Tibial nerve (tissue), 4 donors: ENCODE data around the gene OCRL. TPM values are rescaled to one million over a fixed set of nuclear protein-coding genes. Genes with fewer than 3 reads are reported as not detected.
A peak's percentile ranks its signal among the peaks of the same experiment; 100 is the strongest.

Source experiments
- DNase-seq, 2 donors: peaks; one replicate each; pipeline ENCODE4 v3.0.0-alpha.2; 2019; ENCODE audit warnings: low spot score in 2 of 2
- H3K27ac ChIP-seq, 4 donors: fragments of 200-600 bp; sonication (generic) in 3 of 4; one replicate each; pipeline ENCODE4 v1.5.1; 2017 to 2019; ENCODE audit warnings: mild to moderate bottlenecking in 1 of 4
- H3K27me3 ChIP-seq, 2 donors: fragments of 200-600 bp; sonication (generic) in 1 of 2; one replicate each; pipeline versions ENCODE4 v1.5.1 to v1.6.0; 2017 to 2019
- H3K36me3 ChIP-seq, 3 donors: fragments of 200-600 bp; sonication (generic); one replicate each; pipeline ENCODE4 v1.5.1; 2018 to 2019
- H3K4me1 ChIP-seq, 4 donors: fragments of 200-600 bp; sonication (generic) in 3 of 4; one replicate each; pipeline ENCODE4 v1.5.1; 2017 to 2019
- H3K4me3 ChIP-seq, 4 donors: fragments of 200-600 bp; sonication (generic) in 3 of 4; one replicate each; pipeline ENCODE4 v1.5.1; 2017 to 2019; ENCODE audit warnings: mild to moderate bottlenecking in 1 of 4, moderate library complexity in 1 of 4
- H3K9me3 ChIP-seq, 4 donors: fragments of 200-600 bp; sonication (generic) in 3 of 4; one replicate each; pipeline ENCODE4 v1.5.1; 2017 to 2019
- EP300 ChIP-seq, 2 donors: sonication (generic); formaldehyde crosslinking; IDR thresholded peaks; one replicate each; pipeline ENCODE4 v1.6.1; 2017; ENCODE audit warnings: antibody characterized with exemption in 2 of 2, mild to moderate bottlenecking in 1 of 2
- POLR2A ChIP-seq, 2 donors: fragments of 450-650 bp; IDR thresholded peaks; one replicate each; pipeline ENCODE4 v1.6.1; 2017; ENCODE audit warnings: antibody characterized with exemption in 2 of 2, mild to moderate bottlenecking in 2 of 2, moderate library complexity in 2 of 2
- WGBS, 2 donors: methylation state at CpG; one replicate each; pipeline ENCODE4 v1.1.5; 2018; 5-methylcytosine and 5-hydroxymethylcytosine counted together
- total RNA-seq, 4 donors: library from RNA; depleted of rRNA; stranded (reverse); fragments of >200 nt; gene quantifications; one replicate each; pipeline ENCODE4 v1.1.0, GENCODE V29; 2016
- TF ChIP-seq, protein P1 (sequence below), 5 experiments: fragments of 200-600 bp in 3 of 5; fragments of 450-650 bp in 2 of 5; sonication (generic) in 3 of 5; IDR thresholded peaks; one replicate each; pipeline ENCODE4 v1.5.1; 2016 to 2019; ENCODE audit warnings: antibody characterized with exemption in 5 of 5, mild to moderate bottlenecking in 3 of 5, moderate library complexity in 2 of 5

OCRL gene
- 10 to 100 TPM; 14.7 to 23.0 (median 22.6) TPM for total RNA-seq

DNA sequence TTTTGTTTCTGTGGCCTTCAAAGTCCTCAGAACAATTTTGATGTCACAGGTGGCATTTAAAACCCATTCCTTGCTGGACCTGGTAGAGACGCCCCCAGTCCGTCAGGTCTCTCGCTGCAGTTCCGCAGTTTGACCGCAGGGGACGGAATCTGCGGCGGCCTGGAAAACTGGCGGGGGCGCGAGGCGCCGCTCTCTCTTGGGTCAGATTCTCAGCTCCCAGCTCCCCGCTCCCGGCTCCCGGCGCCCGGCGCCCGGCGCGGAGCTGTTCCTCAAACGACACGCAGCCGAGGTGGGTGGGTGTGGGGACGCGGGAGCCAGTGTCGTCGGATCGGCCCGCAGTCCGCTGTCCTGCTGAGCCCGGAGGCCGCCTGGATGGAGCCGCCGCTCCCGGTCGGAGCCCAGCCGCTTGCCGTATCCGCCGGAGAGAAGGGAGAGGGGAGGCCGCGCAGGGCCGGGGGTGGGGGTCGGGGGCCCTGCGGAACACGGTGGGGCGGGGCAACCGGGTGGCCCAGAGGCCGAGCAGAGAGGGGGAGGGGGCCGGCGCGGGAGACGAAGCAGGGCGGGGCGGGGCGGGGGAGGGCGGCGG is at the start of gene OCRL:
TSS of gene OCRL (plus strand) at position 192 of the 586 bp plus-strand sequence. CDS start at position 373, 181 bp downstream.
- WGBS, 2 donors, result 0 to 30% methylated on average over 6 to 17 of the region's 60 CpGs
- Histone ChIP-seq H3K36me3 (no peaks in the 10 kb centered on the region), H3K4me3 (peak within 1 kb of the TSS; percentile 41 to 85 (median 58)), H3K4me1 (peaks cover 0 to 13% (median 2%) of the 10 kb centered on the region in 4 donors), H3K27ac (peak within 1 kb of the TSS; percentile 77 to 91 (median 80)), H3K9me3 (no peaks in the 10 kb centered on the region), H3K27me3 (no peaks in the 10 kb centered on the region)
- TF ChIP-seq, protein P1, sequence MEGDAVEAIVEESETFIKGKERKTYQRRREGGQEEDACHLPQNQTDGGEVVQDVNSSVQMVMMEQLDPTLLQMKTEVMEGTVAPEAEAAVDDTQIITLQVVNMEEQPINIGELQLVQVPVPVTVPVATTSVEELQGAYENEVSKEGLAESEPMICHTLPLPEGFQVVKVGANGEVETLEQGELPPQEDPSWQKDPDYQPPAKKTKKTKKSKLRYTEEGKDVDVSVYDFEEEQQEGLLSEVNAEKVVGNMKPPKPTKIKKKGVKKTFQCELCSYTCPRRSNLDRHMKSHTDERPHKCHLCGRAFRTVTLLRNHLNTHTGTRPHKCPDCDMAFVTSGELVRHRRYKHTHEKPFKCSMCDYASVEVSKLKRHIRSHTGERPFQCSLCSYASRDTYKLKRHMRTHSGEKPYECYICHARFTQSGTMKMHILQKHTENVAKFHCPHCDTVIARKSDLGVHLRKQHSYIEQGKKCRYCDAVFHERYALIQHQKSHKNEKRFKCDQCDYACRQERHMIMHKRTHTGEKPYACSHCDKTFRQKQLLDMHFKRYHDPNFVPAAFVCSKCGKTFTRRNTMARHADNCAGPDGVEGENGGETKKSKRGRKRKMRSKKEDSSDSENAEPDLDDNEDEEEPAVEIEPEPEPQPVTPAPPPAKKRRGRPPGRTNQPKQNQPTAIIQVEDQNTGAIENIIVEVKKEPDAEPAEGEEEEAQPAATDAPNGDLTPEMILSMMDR (IDR thresholded peaks at IDR 0.05), result peak; percentile 54 to 82 (median 76)
- TF ChIP-seq POLR2A (IDR thresholded peaks at IDR 0.05) (peak in 1 of 2 donors; percentile 15), EP300 (IDR thresholded peaks at IDR 0.05) (peak in 1 of 2 donors; percentile 20)
- DNase-seq, result peak; percentile 35 to 53

DNA sequence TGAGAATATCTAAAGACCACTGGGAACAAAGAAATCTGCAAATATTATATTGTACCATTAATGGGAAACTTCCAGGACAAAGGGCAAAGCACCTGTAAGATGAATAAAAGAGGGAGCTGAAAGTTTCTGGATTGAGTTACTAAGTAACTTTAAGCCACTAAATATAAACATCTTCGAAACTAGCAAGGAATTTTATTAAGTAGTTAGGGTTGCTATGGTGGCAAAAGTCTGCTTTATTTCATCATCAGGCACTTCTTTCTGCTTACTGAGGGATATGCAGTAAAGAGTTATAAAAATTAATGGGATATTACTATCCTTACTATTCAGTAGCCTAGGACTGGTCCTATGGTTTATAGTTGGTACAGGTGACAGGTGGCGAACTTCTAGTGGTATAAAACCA is 49.7 kb upstream of the OCRL start:
- Histone ChIP-seq H3K9me3 (no peaks in the 10 kb centered on the region), H3K4me3 (no peak overlapping the region), H3K27me3 (no peaks in the 10 kb centered on the region), H3K36me3 (peaks cover 0 to 16% (median 0%) of the 10 kb centered on the region in 3 donors), H3K27ac (no peak overlapping the region), H3K4me1 (no peaks in the 10 kb centered on the region)
- TF ChIP-seq EP300 (IDR thresholded peaks at IDR 0.05), result no peak
- TF ChIP-seq POLR2A (IDR thresholded peaks at IDR 0.05), result no peak
- TF ChIP-seq, protein P1 (IDR thresholded peaks at IDR 0.05), result no peak
- no peak for DNase-seq
- 68 to 92% methylated on average over 2 of the region's 2 CpGs for WGBS, 2 donors

DNA sequence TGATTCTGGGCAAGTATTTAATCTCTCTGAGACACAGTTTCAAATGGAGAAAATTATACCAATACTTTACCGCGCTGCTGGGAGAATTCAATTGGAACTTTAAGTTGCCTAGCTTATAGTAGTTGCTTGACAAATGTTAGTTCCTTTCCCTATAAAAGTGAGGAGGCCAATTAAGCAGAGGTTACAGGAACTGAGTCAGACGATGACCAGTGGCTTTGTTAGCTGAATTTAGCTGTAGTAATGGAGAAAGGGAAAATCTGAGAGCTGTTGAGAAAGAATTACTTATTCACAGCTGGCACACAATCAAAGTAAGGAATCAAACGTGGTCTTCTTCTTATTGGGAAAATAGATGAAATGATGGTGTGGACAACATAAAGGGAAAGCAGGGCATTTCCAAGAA is 46.4 kb upstream of the OCRL start:
- H3K36me3 ChIP-seq, result peaks cover 0 to 7% (median 0%) of the 10 kb centered on the region in 3 donors
- H3K27ac ChIP-seq, result no peak overlapping the region
- no peaks in the 10 kb centered on the region for H3K27me3 ChIP-seq
- DNase-seq, result no peak
- 48 to 68% methylated on average over 4 of the region's 4 CpGs for WGBS, 2 donors
- no peaks in the 10 kb centered on the region for H3K9me3 ChIP-seq
- TF ChIP-seq EP300 (IDR thresholded peaks at IDR 0.05) (no peak), POLR2A (IDR thresholded peaks at IDR 0.05) (no peak)
- TF ChIP-seq, protein P1 (IDR thresholded peaks at IDR 0.05), result no peak
- H3K4me1 ChIP-seq, result no peaks in the 10 kb centered on the region
- no peak overlapping the region for H3K4me3 ChIP-seq

DNA sequence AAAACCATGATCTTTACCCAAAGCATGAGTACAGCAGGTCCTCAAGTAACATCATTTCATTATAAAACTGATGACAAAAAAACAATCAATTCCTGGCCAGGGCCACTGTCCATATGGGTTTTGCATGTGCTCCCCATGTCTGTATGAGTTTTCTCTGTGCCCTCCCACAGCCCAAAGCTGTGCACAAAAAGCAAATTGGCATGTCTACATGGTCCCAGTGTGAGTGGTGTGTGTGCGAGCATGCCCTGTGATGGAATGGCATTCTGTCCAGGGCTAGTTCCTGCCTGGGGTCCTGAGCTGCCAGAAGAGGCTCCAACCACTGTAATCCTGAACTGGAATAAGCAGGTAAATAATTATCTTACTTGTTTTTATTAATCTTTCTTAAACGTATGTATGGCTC is 45.2 kb upstream of the OCRL start:
- no peak for TF ChIP-seq POLR2A (IDR thresholded peaks at IDR 0.05)
- TF ChIP-seq, protein P1 (IDR thresholded peaks at IDR 0.05), result no peak
- TF ChIP-seq EP300 (IDR thresholded peaks at IDR 0.05), result no peak
- WGBS, 2 donors, result 78 to 88% methylated on average over 2 of the region's 2 CpGs
- DNase-seq, result no peak
- Histone ChIP-seq H3K4me1 (no peaks in the 10 kb centered on the region), H3K9me3 (no peaks in the 10 kb centered on the region), H3K36me3 (peaks cover 0 to 3% (median 0%) of the 10 kb centered on the region in 3 donors), H3K27me3 (no peaks in the 10 kb centered on the region), H3K27ac (no peak overlapping the region), H3K4me3 (no peak overlapping the region)

DNA sequence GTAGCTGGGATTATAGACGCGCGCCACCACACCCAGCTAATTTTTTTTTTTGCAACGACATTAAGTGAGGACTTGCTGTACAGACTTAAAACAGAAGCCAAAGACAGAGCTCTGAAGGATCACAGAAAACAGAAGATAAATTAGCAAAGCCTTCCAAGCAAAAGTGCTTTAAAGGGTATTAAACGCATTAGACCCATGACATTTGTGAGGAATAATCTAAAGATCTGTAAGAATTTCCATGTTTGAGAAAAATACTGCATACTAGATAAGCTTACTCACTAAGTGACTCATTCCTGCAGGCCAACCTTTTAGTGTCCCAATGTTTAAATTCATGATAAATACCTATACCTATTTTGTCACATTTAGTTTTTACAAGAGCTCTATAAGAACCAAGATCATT is 44.2 kb upstream of the OCRL start:
- Histone ChIP-seq H3K27ac (no peak overlapping the region), H3K4me1 (no peaks in the 10 kb centered on the region), H3K36me3 (peaks cover 0 to 6% (median 0%) of the 10 kb centered on the region in 3 donors), H3K9me3 (no peaks in the 10 kb centered on the region), H3K27me3 (no peaks in the 10 kb centered on the region), H3K4me3 (no peak overlapping the region)
- DNase-seq, result no peak
- TF ChIP-seq POLR2A (IDR thresholded peaks at IDR 0.05) (no peak), EP300 (IDR thresholded peaks at IDR 0.05) (no peak)
- TF ChIP-seq, protein P1 (IDR thresholded peaks at IDR 0.05), result no peak
- WGBS, 2 donors, result 85 to 95% methylated on average over 5 of the region's 5 CpGs
